HepG2 (cell line): ENCODE results near the gene SFI1. TPM values are rescaled to one million over a fixed set of nuclear protein-coding genes. Genes with fewer than 3 reads are reported as not detected.
A peak's percentile ranks its signal among the peaks of the same experiment; 100 is the strongest.

ENCODE experiments used
- ATF6 ChIP-seq: sonication (generic); formaldehyde crosslinking; conservative IDR thresholded peaks from 2 replicates; pipeline ENCODE4 v1.4.0; 2020; ENCODE audit warnings: missing genetic modification reagents
- DMTF1 ChIP-seq: sonication (generic); formaldehyde crosslinking; IDR thresholded peaks from 2 replicates; pipeline ENCODE4 v1.4.0; 2020; ENCODE audit warnings: mild to moderate bottlenecking, missing genetic modification reagents
- GLI4 ChIP-seq: sonication (generic); formaldehyde crosslinking; IDR thresholded peaks from 2 replicates; pipeline ENCODE4 v1.5.1; 2020; ENCODE audit warnings: missing genetic modification reagents, mild to moderate bottlenecking, moderate library complexity, borderline replicate concordance
- GTF3A ChIP-seq: sonication (generic); formaldehyde crosslinking; conservative IDR thresholded peaks from 2 replicates; pipeline ENCODE4 v1.4.0; 2020; ENCODE audit warnings: mild to moderate bottlenecking, missing genetic modification reagents
- HMG20A ChIP-seq: IDR thresholded peaks from 2 replicates; pipeline ENCODE4 v1.6.1; 2016; ENCODE audit warnings: borderline replicate concordance
- KLF6 ChIP-seq: IDR thresholded peaks from 2 replicates; pipeline ENCODE4 v1.8.0; 2016; ENCODE audit warnings: missing biosample characterization, missing genetic modification reagents
- MTA1 ChIP-seq: sonication (generic); formaldehyde crosslinking; IDR thresholded peaks from 2 replicates; pipeline ENCODE4 v1.4.0; 2020; ENCODE audit warnings: missing genetic modification reagents, mild to moderate bottlenecking, borderline replicate concordance
- ZNF180 ChIP-seq: sonication (generic); formaldehyde crosslinking; IDR thresholded peaks from 2 replicates; pipeline ENCODE4 v1.4.0; 2020; ENCODE audit warnings: low read depth, missing genetic modification reagents, borderline replicate concordance
- ZNF766 ChIP-seq: sonication (generic); formaldehyde crosslinking; IDR thresholded peaks from 2 replicates; pipeline ENCODE4 v1.5.0; 2020; ENCODE audit warnings: missing genetic modification reagents, borderline replicate concordance
- polyA plus RNA-seq, 8 experiments: library from polyadenylated mRNA; depleted of rRNA in 3 of 8; stranded (reverse) in 7 of 8; unstranded in 1 of 8; fragments of >200 nt; fragmentation: Illumina TruSeq in 4 of 8; extraction: Trizol in 4 of 8; gene quantifications; 2 replicates each; pipeline versions ENCODE4 v1.2.1 to v1.2.3, GENCODE V29; 2011 to 2016; ENCODE audit warnings: low read depth in 4 of 8, missing spikeins in 1 of 8, mixed read lengths in 1 of 8; ENCODE audit not compliant: insufficient read depth in 1 of 8
- total RNA-seq, 5 experiments: library from RNA; depleted of rRNA; stranded (reverse); fragments of >200 nt; fragmentation: Illumina TruSeq; extraction: Trizol; gene quantifications; 2 replicates each; pipeline ENCODE4 v1.2.3, GENCODE V29; 2016; ENCODE audit warnings: low read depth in 1 of 5
- TF ChIP-seq, protein P1 (sequence below): IDR thresholded peaks from 2 replicates; pipeline ENCODE4 v1.6.1; 2016; ENCODE audit warnings: missing compliant biosample characterization, missing genetic modification reagents, borderline replicate concordance
- TF ChIP-seq, protein P2 (sequence below): sonication (generic); formaldehyde crosslinking; IDR thresholded peaks from 2 replicates; pipeline ENCODE4 v1.4.0; 2020; ENCODE audit warnings: mild to moderate bottlenecking, missing genetic modification reagents, borderline replicate concordance
- TF ChIP-seq, protein P3 (sequence below): sonication (generic); formaldehyde crosslinking; conservative IDR thresholded peaks from 2 replicates; pipeline ENCODE4 v1.8.0; 2022; ENCODE audit warnings: missing genetic modification reagents
- TF ChIP-seq, protein P4 (sequence below): sonication (generic); formaldehyde crosslinking; IDR thresholded peaks from 2 replicates; pipeline ENCODE4 v1.4.0; 2020; ENCODE audit warnings: missing genetic modification reagents

The SFI1 gene
- total and polyA plus RNA-seq, 2 of the 13 experiments (the other 11 are each of a cell fraction or from before 2014, with no cell fraction given): 20.5 to 40.1 TPM

GRCh38 chr22:31627223-31627731 lies 130.9 kb downstream of the SFI1 start (continued):
- no peak for TF ChIP-seq ZNF180 (CRISPR knock-in tag)
- TF ChIP-seq, protein P1, sequence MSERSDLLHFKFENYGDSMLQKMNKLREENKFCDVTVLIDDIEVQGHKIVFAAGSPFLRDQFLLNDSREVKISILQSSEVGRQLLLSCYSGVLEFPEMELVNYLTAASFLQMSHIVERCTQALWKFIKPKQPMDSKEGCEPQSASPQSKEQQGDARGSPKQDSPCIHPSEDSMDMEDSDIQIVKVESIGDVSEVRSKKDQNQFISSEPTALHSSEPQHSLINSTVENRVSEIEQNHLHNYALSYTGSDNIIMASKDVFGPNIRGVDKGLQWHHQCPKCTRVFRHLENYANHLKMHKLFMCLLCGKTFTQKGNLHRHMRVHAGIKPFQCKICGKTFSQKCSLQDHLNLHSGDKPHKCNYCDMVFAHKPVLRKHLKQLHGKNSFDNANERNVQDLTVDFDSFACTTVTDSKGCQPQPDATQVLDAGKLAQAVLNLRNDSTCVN (CRISPR knock-in tag): no peak; the same call in 1 of the 2 replicates
- no peak for TF ChIP-seq ZNF766 (CRISPR knock-in tag)
- TF ChIP-seq DMTF1 (CRISPR knock-in tag): no peak
- TF ChIP-seq, protein P2, sequence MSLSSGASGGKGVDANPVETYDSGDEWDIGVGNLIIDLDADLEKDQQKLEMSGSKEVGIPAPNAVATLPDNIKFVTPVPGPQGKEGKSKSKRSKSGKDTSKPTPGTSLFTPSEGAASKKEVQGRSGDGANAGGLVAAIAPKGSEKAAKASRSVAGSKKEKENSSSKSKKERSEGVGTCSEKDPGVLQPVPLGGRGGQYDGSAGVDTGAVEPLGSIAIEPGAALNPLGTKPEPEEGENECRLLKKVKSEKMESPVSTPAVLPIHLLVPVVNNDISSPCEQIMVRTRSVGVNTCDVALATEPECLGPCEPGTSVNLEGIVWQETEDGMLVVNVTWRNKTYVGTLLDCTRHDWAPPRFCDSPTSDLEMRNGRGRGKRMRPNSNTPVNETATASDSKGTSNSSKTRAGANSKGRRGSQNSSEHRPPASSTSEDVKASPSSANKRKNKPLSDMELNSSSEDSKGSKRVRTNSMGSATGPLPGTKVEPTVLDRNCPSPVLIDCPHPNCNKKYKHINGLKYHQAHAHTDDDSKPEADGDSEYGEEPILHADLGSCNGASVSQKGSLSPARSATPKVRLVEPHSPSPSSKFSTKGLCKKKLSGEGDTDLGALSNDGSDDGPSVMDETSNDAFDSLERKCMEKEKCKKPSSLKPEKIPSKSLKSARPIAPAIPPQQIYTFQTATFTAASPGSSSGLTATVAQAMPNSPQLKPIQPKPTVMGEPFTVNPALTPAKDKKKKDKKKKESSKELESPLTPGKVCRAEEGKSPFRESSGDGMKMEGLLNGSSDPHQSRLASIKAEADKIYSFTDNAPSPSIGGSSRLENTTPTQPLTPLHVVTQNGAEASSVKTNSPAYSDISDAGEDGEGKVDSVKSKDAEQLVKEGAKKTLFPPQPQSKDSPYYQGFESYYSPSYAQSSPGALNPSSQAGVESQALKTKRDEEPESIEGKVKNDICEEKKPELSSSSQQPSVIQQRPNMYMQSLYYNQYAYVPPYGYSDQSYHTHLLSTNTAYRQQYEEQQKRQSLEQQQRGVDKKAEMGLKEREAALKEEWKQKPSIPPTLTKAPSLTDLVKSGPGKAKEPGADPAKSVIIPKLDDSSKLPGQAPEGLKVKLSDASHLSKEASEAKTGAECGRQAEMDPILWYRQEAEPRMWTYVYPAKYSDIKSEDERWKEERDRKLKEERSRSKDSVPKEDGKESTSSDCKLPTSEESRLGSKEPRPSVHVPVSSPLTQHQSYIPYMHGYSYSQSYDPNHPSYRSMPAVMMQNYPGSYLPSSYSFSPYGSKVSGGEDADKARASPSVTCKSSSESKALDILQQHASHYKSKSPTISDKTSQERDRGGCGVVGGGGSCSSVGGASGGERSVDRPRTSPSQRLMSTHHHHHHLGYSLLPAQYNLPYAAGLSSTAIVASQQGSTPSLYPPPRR: no peak
- TF ChIP-seq GLI4 (CRISPR knock-in tag): no peak
- TF ChIP-seq, protein P3, sequence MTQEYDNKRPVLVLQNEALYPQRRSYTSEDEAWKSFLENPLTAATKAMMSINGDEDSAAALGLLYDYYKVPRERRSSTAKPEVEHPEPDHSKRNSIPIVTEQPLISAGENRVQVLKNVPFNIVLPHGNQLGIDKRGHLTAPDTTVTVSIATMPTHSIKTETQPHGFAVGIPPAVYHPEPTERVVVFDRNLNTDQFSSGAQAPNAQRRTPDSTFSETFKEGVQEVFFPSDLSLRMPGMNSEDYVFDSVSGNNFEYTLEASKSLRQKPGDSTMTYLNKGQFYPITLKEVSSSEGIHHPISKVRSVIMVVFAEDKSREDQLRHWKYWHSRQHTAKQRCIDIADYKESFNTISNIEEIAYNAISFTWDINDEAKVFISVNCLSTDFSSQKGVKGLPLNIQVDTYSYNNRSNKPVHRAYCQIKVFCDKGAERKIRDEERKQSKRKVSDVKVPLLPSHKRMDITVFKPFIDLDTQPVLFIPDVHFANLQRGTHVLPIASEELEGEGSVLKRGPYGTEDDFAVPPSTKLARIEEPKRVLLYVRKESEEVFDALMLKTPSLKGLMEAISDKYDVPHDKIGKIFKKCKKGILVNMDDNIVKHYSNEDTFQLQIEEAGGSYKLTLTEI (CRISPR knock-in tag): no peak
- no peak for TF ChIP-seq GTF3A
- 0 out of 2 replicates have a peak, but pooled peaks have one; percentile 24 for TF ChIP-seq MTA1 (CRISPR knock-in tag)
- no peak for TF ChIP-seq ATF6 (CRISPR knock-in tag)
- no peak for TF ChIP-seq HMG20A (CRISPR knock-in tag)
- TF ChIP-seq, protein P4, sequence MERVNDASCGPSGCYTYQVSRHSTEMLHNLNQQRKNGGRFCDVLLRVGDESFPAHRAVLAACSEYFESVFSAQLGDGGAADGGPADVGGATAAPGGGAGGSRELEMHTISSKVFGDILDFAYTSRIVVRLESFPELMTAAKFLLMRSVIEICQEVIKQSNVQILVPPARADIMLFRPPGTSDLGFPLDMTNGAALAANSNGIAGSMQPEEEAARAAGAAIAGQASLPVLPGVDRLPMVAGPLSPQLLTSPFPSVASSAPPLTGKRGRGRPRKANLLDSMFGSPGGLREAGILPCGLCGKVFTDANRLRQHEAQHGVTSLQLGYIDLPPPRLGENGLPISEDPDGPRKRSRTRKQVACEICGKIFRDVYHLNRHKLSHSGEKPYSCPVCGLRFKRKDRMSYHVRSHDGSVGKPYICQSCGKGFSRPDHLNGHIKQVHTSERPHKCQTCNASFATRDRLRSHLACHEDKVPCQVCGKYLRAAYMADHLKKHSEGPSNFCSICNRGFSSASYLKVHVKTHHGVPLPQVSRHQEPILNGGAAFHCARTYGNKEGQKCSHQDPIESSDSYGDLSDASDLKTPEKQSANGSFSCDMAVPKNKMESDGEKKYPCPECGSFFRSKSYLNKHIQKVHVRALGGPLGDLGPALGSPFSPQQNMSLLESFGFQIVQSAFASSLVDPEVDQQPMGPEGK (CRISPR knock-in tag): peak; percentile 54
- no peak for TF ChIP-seq KLF6 (CRISPR knock-in tag)
